OCI-LY7 (cell line): ENCODE measurements around the gene SRSF9.

Experiments used
- EZH2phosphoT487 ChIP-seq: fragments of 200-600 bp; sonication (generic); IDR thresholded peaks from 2 replicates; pipeline ENCODE4 v1.6.1; 2018; ENCODE audit warnings: low read depth, borderline replicate concordance, mild to moderate bottlenecking, mixed run types, antibody characterized with exemption, low read length, moderate library complexity, mixed read lengths
- TF ChIP-seq, protein P1 (sequence below): fragments of 200-600 bp; sonication (generic); conservative IDR thresholded peaks from 2 replicates; pipeline ENCODE4 v1.5.1; 2014; ENCODE audit warnings: mild to moderate bottlenecking, antibody characterized with exemption, low read length, moderate library complexity, mixed read lengths

DNA sequence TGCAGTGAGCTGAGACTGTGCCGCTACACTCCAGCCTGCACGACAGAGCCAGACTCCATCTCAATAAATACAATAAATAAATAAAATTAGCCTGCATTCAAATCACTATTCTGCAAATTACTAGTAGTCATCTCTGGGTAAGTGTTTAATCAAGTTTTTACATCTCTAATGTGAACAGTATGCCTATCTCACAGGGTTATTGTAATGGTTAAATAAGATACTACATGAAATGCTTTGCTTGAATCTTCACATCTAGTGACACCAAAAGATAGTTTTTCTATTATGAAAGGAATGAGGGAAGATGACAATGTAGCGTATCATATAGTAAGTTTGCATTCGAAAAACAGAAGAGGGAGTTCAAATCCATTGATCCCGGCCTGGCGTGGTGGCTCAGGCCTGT is 2.1 kb downstream of the SRSF9 start:
- TF ChIP-seq, protein P1, sequence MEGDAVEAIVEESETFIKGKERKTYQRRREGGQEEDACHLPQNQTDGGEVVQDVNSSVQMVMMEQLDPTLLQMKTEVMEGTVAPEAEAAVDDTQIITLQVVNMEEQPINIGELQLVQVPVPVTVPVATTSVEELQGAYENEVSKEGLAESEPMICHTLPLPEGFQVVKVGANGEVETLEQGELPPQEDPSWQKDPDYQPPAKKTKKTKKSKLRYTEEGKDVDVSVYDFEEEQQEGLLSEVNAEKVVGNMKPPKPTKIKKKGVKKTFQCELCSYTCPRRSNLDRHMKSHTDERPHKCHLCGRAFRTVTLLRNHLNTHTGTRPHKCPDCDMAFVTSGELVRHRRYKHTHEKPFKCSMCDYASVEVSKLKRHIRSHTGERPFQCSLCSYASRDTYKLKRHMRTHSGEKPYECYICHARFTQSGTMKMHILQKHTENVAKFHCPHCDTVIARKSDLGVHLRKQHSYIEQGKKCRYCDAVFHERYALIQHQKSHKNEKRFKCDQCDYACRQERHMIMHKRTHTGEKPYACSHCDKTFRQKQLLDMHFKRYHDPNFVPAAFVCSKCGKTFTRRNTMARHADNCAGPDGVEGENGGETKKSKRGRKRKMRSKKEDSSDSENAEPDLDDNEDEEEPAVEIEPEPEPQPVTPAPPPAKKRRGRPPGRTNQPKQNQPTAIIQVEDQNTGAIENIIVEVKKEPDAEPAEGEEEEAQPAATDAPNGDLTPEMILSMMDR: no peak
- TF ChIP-seq EZH2phosphoT487: no peak
